Esophagus muscularis mucosa (tissue), 4 donors: ENCODE measurements around the gene ANKRD24. TPM values are rescaled to one million over a fixed set of nuclear protein-coding genes. Genes with fewer than 3 reads are reported as not detected.

ENCODE experiments used
- DNase-seq: peaks from one replicate; pipeline ENCODE4 v3.0.0-alpha.2; 2017; ENCODE audit errors: extremely low spot score
- H3K27ac ChIP-seq, 4 donors: fragments of 200-600 bp; sonication (generic); replicated peaks in 1 of 4; 1 replicate in 3 of 4; 2 replicates in 1 of 4; pipeline ENCODE4 v1.5.1; 2016 to 2019; ENCODE audit warnings: mild to moderate bottlenecking in 1 of 4
- H3K27me3 ChIP-seq, 4 donors: fragments of 200-600 bp; sonication (generic); one replicate each; pipeline versions ENCODE4 v1.5.1 to v1.6.0; 2016 to 2019
- H3K36me3 ChIP-seq, 4 donors: fragments of 200-600 bp; sonication (generic); one replicate each; pipeline ENCODE4 v1.5.1; 2016 to 2019
- H3K4me1 ChIP-seq, 4 donors: fragments of 200-600 bp; sonication (generic); one replicate each; pipeline ENCODE4 v1.5.1; 2016 to 2019
- H3K4me3 ChIP-seq, 4 donors: fragments of 200-600 bp; sonication (generic); 1 replicate in 2 of 4; 2 replicates in 2 of 4; pipeline ENCODE4 v1.5.1; 2016 to 2019; ENCODE audit warnings: mild to moderate bottlenecking in 4 of 4, moderate library complexity in 1 of 4
- H3K9me3 ChIP-seq, 4 donors: fragments of 200-600 bp; sonication (generic); 1 replicate in 3 of 4; 2 replicates in 1 of 4; pipeline ENCODE4 v1.5.1; 2016 to 2019
- CTCF ChIP-seq, 3 experiments: fragments of 200-600 bp in 2 of 3; fragments of 450-650 bp in 1 of 3; sonication (generic) in 2 of 3; IDR thresholded peaks; one replicate each; pipeline ENCODE4 v1.5.1; 2017 to 2019; ENCODE audit warnings: antibody characterized with exemption in 3 of 3, mild to moderate bottlenecking in 2 of 3, moderate library complexity in 1 of 3
- EP300 ChIP-seq: sonication (generic); formaldehyde crosslinking; IDR thresholded peaks from one replicate; pipeline ENCODE4 v1.6.1; 2017; ENCODE audit warnings: antibody characterized with exemption
- POLR2A ChIP-seq: fragments of 450-650 bp; IDR thresholded peaks from one replicate; pipeline ENCODE4 v1.6.1; 2017; ENCODE audit warnings: antibody characterized with exemption, moderate library complexity, mild to moderate bottlenecking, low read depth
- POLR2AphosphoS5 ChIP-seq, 2 donors: sonication (generic); formaldehyde crosslinking; IDR thresholded peaks; one replicate each; pipeline ENCODE4 v1.6.1; 2017; ENCODE audit warnings: antibody characterized with exemption in 2 of 2
- WGBS: methylation state at CpG from one replicate; pipeline ENCODE4 v1.1.5; 2018; 5-methylcytosine and 5-hydroxymethylcytosine counted together
- intact Hi-C: fragments of 100-400 bp; cut with DNase I; formaldehyde crosslinking; loops from one replicate; pipeline ENCODE4 v1.15.1; 2023
- total RNA-seq, 4 donors: library from RNA; depleted of rRNA; stranded (reverse); fragments of >200 nt; gene quantifications; one replicate each; pipeline versions ENCODE4 v1.1.0 to v1.2.1, GENCODE V29; 2016

The ANKRD24 gene
- total RNA-seq, 4 donors from 2014 or later, result 0.32 to 2.5 (median 0.96) TPM

DNA sequence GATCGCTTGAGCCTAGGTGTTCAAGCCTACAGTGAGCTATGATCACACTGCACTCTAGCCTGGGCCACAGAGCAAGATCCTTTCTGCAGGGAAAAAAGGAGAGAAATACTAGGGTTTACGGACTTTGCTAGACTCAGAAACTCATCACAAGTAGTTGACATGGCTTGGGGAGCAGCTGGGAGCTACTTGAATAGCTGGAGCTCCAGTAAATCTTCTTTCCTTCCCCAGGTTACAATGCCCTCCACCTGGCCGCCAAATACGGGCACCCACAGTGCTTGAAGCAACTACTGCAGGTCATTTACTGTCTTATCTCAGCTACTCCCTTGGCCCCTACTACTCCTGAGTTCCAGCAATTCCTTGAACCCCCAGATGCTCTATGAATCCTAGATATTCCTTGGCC is 19.3 kb downstream of the ANKRD24 start:
- H3K9me3 ChIP-seq, result no peaks in the 10 kb centered on the region
- H3K36me3 ChIP-seq, result no peaks in the 10 kb centered on the region
- H3K4me3 ChIP-seq, result no peak overlapping the region
- 78% methylated on average over 4 of the region's 4 CpGs for WGBS
- intact Hi-C loops, result no loop called here
- H3K27ac ChIP-seq, result no peak overlapping the region
- peaks cover 0 to 17% (median 16%) of the 10 kb centered on the region in 4 donors for H3K4me1 ChIP-seq
- DNase-seq, result no peak
- TF ChIP-seq CTCF (IDR thresholded peaks at IDR 0.05), result no peak
- TF ChIP-seq EP300, result no peak
- no peak for TF ChIP-seq POLR2AphosphoS5 (IDR thresholded peaks at IDR 0.05)
- no peak for TF ChIP-seq POLR2A
- H3K27me3 ChIP-seq, result peaks cover 3 to 44% (median 20%) of the 10 kb centered on the region in 4 donors

DNA sequence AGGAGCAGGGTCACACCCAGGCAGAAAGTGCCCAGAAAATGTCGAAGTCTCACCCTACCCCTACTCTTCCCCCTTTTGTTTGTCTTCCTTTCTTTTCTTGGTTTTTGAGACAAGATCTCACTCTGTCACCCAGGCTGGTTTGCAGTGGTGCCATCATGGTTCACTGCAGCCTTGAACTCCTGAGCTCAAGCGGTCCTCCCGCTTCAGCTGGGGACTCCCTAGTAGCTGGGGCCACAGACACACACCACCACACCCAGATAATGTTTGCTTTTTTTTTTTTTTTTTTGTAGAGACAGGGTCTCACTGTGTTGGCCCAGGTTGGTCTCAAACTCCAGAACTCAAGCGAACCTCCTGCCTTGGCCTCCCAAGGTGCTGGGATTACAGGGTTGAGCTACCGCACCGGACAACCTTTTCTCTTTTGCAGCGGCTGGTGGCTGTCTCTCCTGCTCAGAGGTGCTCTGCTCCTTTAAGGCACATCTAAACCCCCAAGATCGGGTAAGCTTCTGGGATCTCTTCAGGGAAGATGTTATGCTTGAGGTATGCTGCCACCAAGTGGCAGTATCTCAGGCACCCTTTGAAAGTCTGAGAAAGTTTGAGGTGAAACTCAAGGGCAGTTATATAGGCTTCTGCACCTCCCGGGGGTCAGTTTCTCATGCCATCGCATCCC is 24.5 kb downstream of the ANKRD24 start:
- no peak overlapping the region for H3K27ac ChIP-seq
- no peak overlapping the region for H3K4me3 ChIP-seq
- 81% methylated on average over 10 of the region's 10 CpGs for WGBS
- peaks cover 0 to 50% (median 0%) of the 10 kb centered on the region in 4 donors for H3K27me3 ChIP-seq
- TF ChIP-seq POLR2A (no peak), CTCF (IDR thresholded peaks at IDR 0.05) (no peak), EP300 (no peak), POLR2AphosphoS5 (IDR thresholded peaks at IDR 0.05) (no peak)
- no peak for DNase-seq
- no peaks in the 10 kb centered on the region for H3K9me3 ChIP-seq
- no peaks in the 10 kb centered on the region for H3K36me3 ChIP-seq
- intact Hi-C loops, result loop anchor here (5.0 kb wide), 1 partner anchor 65 kb away; no protein-coding TSS in a partner anchor
- H3K4me1 ChIP-seq, result peaks cover 0 to 8% (median 7%) of the 10 kb centered on the region in 4 donors

DNA sequence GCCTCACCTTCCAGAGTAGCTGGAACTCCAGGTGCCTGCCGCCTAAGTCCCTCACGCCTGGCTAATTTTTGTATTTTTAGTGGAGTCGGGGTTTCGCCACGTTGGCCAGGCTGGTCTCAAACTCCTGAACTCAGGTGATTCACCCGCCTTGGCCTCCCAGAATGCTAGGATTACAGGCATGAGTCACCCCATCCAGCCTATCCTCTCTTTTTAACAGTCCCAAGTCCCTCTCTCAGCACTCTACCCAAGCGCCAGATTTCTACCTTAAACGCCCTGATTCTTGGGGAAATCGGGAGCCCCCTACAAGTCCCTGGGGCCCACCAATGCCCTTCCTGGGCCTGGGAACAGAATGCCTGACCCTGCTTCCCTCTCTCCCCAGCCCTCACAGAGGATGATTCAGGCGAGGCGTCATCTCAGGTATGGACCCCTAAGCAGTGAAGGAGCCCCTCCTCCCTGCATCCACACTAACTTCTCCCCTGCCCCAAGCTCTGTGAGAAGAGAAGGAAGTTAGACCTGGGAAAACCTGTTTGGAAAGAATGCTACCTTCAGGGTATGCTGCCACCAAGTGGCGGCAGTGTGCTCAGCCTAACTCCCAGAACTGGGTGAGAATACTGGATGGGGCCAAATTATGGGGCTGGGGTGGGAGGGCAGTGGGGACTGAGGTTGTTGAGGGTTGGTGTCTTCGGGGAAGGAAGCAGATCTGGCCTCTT is 26.1 kb downstream of the ANKRD24 start:
- WGBS, result 81% methylated on average over 12 of the region's 13 CpGs
- TF ChIP-seq POLR2AphosphoS5 (IDR thresholded peaks at IDR 0.05), result no peak
- no peak for TF ChIP-seq POLR2A
- TF ChIP-seq EP300, result no peak
- no peak for TF ChIP-seq CTCF (IDR thresholded peaks at IDR 0.05)
- intact Hi-C loops, result loop anchor here (5.0 kb wide), 1 partner anchor 66 kb away; no protein-coding TSS in a partner anchor
- no peak overlapping the region for H3K27ac ChIP-seq
- H3K36me3 ChIP-seq, result no peaks in the 10 kb centered on the region
- no peak for DNase-seq
- H3K4me1 ChIP-seq, result peaks cover 0 to 8% (median 7%) of the 10 kb centered on the region in 4 donors
- H3K9me3 ChIP-seq, result no peaks in the 10 kb centered on the region
- H3K4me3 ChIP-seq, result no peak overlapping the region
- H3K27me3 ChIP-seq, result peaks cover 0 to 57% (median 0%) of the 10 kb centered on the region in 4 donors

GRCh38 chr19:4210166-4210731 is 27.8 kb downstream of the ANKRD24 start:
- peaks cover 0 to 57% (median 0%) of the 10 kb centered on the region in 4 donors for H3K27me3 ChIP-seq
- no peaks in the 10 kb centered on the region for H3K9me3 ChIP-seq
- H3K36me3 ChIP-seq, result no peaks in the 10 kb centered on the region
- H3K4me1 ChIP-seq, result no peaks in the 10 kb centered on the region
- no peak overlapping the region for H3K4me3 ChIP-seq
- H3K27ac ChIP-seq, result no peak overlapping the region
- TF ChIP-seq POLR2A (no peak), EP300 (no peak), POLR2AphosphoS5 (IDR thresholded peaks at IDR 0.05) (no peak), CTCF (IDR thresholded peaks at IDR 0.05) (no peak)
- no peak for DNase-seq
- intact Hi-C loops, result no loop called here
- 79% methylated on average over 15 of the region's 15 CpGs for WGBS
